Germinal center (tissue), 1 donor: ENCODE results near the gene GLMN.
"Not testable (repeated sequence)": the region's sequence is repeated elsewhere in the genome, so short reads cannot be mapped to it uniquely, and the experiment has no call there.

Experiments
- DNase-seq: peaks from one replicate; pipeline ENCODE4 v3.0.0; 2012; ENCODE audit warnings: mixed read lengths, low spot score

The GLMN gene

DNA sequence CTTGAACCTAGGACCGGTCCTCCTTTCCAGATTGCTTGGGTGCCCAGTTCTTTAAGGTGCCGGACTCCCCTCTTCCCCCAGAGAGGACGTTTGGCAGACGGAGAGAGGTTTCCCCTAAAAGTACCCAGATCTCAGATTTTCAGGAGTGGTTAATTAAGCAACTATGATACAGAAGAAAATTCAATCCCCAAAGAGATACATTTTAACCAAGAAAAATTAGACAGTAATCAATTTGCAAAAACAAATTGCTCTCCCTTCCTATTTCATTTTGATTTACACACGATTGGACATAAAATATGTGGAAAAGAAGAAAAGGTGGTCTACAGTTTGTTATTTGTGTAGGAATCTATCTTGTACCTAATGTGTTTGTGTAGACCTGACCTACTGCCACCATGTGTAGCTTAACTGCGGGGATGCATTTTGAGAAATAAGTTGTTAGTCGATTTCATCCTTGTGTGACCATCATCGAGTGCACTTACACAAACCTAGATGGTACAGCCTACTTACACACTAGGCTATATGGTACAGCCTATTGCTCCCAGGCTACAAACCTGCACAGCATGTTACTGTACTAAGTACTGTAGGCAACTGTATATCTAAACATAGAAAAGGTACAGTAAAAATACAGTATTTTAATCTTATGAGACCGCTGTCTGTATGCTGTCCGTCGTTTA is 827 bp upstream of the GLMN start:
- DNase-seq, result no peak

- no peak for DNase-seq
Observed at GRCh38 chr1:92298213-92298572, 594 bp downstream of the GLMN start.

DNA sequence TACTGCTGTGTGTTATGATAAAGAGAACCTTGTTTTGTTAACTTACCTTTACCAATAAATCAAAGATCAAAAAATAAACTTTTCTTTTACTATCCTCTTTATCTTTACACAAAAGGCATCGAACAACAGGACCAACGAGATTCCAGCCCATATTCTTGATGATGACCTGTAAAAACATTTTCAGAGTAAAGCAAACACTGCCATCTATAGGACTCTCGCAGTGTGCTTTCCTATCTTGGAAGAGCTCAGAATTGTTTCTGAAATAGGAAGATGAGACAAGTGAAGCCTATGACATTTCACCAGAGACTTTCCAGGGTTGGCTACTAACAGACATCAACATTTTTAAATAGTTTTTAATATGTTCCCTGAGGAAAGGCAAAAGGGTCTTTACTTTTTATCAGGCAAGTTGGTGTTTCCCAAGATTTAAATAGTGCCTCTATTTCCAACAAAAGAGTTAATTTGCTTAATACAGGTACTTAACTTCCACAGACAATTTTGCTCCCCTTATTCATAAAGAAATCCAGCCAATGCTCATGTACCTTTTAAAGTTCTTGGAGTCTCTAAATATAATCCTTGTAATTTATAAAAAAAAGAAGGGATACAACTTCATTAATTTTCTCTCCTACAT is 7.3 kb downstream of the GLMN start:
- no peak for DNase-seq

- not testable (repeated sequence) for DNase-seq
Observed at GRCh38 chr1:92281411-92281810, 17.4 kb downstream of the GLMN start.

GRCh38 chr1:92279781-92280180 is 19.0 kb downstream of the GLMN start:
- not testable (repeated sequence) for DNase-seq

DNA sequence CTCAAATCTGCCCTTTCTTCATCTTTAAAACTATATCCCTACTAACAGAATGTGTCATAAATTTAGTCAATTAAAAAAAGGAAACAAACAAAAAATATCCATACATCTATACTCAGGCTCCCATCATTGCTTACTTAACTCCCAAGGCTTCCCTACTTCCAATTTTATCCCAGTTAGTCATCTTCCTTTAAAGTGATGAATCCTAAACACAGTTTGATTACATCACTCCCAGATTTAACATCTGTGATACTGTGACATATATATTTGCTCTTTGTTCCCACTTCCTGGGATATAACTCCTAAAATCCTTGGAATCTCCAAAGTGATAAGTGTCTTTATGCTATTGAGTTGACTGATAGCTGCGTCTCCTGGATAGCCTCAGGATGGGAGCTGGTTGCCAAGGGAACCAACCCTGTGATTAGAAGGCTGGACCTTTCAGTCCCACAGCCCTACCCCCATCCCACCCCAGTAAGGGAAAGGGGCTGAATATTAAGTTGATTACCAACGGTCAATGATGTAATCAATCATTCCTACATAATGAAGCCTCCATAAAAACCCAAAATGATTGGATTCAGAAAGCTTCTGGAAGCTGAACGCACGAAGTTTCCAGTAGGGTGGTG is 21.6 kb downstream of the GLMN start:
- no peak for DNase-seq

- no peak for DNase-seq
Observed at GRCh38 chr1:92276082-92276481, 22.7 kb downstream of the GLMN start.

DNA sequence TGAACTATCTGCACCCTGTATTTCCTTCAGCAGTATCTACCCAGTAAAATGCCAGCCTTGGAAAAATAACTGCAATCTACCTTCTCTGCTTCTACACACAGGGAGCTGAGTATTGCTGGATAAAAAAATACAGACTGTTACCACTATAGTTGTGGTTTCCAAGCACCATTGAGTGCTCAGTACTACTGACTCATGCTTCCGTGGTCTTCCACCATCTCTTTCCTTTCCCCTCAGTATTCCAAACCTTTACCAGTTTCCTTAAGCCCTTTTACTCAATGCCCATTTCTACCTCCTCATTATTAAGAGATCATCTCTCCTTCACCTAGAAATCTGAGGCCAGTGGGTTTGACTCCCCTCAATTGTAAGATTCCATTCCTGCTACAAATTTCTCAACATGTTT is 23.8 kb downstream of the GLMN start:
- no peak for DNase-seq

DNA sequence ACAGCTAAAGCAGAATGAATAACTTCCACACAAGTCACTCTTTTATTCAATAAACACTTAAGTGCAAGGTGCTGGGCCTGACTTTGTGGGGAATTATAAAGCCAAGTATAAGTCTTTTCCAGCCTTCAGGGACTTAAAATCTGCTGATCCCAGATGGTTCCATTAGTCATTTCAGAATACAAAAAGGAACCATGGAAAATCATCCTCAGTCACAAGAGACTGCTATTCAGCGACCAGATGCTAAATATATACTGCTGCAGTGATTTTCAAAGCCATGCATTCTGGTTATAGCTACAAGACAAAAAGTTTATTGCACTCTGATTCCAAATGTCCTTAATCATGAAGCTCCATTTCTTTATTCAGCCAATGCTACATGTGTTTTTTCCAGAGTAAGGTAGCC is 25.7 kb downstream of the GLMN start:
- DNase-seq, result no peak

DNA sequence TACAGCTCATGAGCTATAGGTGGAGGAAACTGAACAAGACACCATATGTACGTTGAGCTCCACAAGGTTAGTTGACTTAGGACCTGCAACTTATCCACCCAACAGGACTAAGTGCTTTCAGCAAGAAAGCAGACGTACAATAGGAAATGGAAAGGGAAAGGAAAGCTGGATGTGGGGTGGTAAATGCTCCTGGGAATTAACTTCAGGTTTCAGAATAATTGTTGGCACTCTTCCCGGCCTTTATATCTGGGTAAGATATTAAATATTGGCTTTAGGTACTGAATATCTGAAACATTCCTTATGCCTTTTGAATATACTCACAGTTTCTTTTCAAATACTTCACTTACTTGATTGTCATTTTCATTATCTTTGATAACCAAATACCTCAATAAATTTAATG is 36.3 kb downstream of the GLMN start:
- no peak for DNase-seq

- no peak for DNase-seq
Observed at GRCh38 chr1:92259350-92259749, 39.4 kb downstream of the GLMN start.

- not testable (repeated sequence) for DNase-seq
Observed at GRCh38 chr1:92254714-92255113, 44.1 kb downstream of the GLMN start.

DNA sequence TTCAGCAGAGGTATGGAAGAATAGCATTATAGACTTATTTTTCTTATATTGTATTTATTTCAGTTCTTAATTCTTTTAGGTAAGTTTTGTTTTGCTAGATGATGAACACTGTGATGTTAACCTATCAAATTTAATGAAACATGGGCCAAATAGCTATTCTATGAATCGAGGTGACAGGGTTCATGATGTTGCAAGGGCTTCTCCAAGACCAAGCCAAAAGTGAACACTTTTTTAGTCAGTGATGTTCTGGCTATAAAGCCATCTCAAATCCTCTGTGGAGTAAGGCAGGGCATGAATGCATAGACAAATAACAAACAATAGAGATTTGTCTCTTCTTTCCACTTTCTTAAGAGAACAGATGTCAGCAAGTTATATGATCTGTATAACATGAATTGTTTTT is 54.4 kb downstream of the GLMN start:
- DNase-seq, result no peak

DNA sequence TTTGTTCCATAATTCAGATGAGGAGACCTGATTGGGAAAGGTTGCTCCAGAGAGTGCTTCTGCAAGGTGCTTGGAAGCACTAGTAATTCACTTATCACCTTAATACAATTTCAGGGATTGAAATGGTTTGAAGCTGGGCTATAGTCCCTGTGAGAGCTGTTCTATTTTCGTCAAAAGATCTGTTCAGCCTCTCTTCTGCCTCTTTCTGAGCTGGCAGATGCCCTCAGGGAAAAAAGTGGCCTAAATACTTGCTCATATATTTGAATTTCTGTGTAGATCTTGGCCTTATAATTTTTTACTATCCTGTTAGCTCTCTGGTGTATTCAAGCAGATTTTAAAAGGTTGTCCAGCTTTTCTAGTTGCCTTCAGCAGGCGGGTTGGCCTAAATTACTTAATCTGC is 58.8 kb downstream of the GLMN start:
- no peak for DNase-seq

GRCh38 chr1:92230736-92231135 is 68.1 kb downstream of the GLMN start:
- no peak for DNase-seq

DNA sequence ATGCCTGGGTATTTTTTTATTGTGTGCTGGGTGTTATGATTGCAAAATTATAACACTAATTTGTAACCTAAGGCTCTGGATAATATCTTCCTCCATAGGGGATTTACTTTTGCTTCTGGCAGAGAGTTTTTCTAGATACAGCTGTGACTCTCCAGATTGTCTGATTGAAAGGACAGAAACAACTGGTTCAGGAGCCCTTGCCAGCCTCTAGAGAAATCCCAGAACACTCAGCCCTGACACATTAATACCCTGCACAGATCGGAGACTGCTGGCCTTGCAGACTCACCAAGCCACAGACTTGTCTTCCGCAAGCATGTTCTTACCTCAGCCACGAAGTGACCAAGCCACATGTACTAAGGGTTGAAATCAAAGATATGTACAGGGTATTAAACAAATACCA is 70.4 kb downstream of the GLMN start:
- DNase-seq, result no peak

DNA sequence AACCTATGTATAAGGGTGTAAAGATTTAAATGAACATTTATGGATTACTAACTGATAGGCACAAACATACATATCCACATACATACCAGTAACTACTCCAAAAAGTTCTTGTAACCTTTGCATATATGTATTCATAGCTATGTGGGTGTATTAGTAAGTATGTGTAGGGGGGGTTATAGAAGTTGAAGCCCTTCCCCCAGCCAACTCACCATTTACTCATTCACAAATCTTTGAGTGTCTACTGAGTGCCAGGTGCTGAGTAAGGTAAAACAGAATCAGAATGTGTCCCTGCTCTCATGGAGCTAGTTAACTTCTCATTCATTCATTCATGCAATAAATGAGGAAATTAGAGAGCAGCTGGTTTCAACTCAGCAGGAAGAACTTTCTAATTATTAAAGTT is 79.8 kb downstream of the GLMN start:
- no peak for DNase-seq

DNA sequence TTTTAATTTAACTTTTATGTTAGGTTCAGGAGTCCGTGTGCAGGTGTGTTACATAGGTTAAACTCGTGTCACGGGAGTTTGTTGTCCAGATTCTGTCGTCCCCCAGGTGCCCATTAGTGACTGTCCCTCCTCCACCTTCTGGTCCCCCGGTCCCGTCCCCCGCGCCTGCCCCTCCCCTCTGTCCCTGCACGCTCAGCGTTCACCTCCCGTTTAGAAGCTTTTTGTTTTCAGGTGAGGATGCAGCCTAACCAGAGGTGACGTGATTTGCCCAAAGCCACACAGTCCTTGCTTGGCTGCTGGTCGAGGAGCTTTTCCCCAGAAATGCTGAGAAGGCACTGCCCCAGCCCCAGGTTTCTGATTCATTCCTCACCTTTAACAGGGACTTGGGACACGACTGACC is 80.2 kb downstream of the GLMN start:
- no peak for DNase-seq

- DNase-seq, result no peak
Observed at GRCh38 chr1:92217721-92218120, 81.1 kb downstream of the GLMN start, which contains the start of gene C1orf146. TSS of gene C1orf146 (plus strand) at chr1:92217915. CDS start at chr1:92231421, 13,506 bp downstream.

- DNase-seq, result no peak
Observed at GRCh38 chr1:92211166-92211565, 87.6 kb downstream of the GLMN start.

DNA sequence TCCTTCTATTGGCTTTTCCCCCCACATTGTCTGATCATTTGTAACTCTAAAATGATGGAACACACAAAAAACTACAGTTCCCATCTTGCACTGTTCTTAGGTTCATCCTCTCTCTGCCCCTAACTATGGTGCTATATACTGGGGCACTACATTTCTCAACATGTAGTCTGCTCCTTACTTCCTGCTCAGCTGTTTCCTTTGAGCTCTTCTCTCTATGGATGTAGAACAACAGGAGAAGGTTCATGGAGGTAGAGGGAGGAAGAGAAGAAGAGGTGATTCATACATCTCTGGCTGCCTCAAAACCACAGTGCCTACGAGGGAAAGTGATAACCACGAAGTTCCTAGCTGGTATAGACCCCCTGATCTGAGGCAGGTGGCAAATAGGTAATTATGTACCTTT is 88.1 kb downstream of the GLMN start:
- DNase-seq, result no peak

DNA sequence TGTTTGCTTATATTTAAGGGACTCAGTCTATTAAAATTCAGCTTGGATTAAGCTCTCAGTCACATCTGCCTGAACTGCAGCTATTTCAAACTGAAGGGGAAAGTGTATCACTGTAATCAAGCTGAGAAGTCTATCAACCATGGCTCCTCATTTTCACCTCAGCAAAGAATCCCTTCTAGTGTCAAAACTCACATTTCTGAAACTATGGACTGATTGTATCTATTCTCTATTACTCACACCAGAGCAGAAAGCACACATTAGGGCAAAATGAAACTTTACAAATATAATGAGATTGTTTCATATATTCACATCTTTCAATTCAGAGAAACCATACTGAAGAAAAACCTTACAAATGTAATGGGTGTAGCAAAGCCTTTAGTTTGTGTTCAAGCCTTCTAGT is 95.7 kb downstream of the GLMN start:
- DNase-seq, result no peak

GRCh38 chr1:92201973-92202372 is 96.8 kb downstream of the GLMN start:
- DNase-seq, result no peak
